ENCODE measurements around the gene EEFSEC. TPM values are rescaled to one million over a fixed set of nuclear protein-coding genes. Genes with fewer than 3 reads are reported as not detected.

EEFSEC gene
- total RNA-seq, 3 donors from 2014 or later = 9.7 to 10.9 (median 10.8) TPM

DNA sequence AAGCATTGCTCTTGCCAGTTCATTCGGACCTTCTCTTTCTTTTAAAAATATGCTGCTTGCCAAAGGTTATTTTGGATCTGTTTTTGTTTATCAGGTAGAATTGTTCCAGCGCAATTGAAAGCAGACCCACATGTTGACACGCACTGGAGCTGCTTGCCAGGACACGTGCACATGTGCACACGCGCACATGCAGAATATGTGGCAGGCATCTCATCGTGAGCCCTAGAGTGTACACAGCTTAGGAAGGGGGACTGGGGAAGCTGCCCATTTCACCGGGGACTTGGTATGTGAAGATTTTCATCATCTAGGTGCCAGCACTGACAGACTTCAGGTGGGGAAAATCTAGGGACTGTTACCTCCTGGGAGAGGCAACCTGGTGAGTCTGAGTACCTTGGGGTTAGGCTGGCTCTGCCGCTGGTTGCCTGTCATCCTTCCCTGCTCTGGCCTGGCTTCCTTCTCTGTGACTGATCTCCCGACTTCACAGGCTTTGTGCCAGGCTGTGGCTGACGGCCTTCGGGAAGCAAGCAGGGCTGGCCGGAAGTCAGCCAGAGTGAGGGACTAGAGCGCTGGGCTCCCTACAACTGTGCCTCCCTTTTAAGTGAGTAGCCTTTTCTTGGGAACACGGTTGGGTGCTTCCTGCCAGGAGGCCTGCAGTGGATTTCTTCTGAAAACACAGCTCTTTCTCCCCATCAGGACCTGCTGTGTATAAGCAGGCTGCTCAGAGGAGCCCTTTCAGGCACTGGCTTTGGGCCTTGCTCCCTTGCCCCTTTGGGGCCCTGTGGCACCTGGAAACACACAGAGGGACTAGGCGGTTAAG is 129.3 kb downstream of the EEFSEC start:
- no peaks in the 10 kb centered on the region for H3K4me1 ChIP-seq (ENCODE audit: low read depth)
- ATAC-seq (peak; percentile 8), DNase-seq (no peak)
- intact Hi-C loops (cut with DNase I, micrococcal nuclease) = no loop called here
- H3K36me3 ChIP-seq (ENCODE audit: low read depth) = no peaks in the 10 kb centered on the region
- H3K4me3 ChIP-seq = no peak overlapping the region
- H3K9me3 ChIP-seq = no peaks in the 10 kb centered on the region
- no peak for TF ChIP-seq CTCF (IDR thresholded peaks at IDR 0.05)

GRCh38 chr3:128283421-128283820 is 130.1 kb downstream of the EEFSEC start:
- no peak for TF ChIP-seq CTCF (IDR thresholded peaks at IDR 0.05)
- ATAC-seq (no peak), DNase-seq (no peak)
- intact Hi-C loops (cut with DNase I, micrococcal nuclease) = no loop called here
- H3K4me1 ChIP-seq (ENCODE audit: low read depth) = no peaks in the 10 kb centered on the region
- H3K36me3 ChIP-seq (ENCODE audit: low read depth) = no peaks in the 10 kb centered on the region
- H3K4me3 ChIP-seq = no peak overlapping the region
- H3K9me3 ChIP-seq = no peaks in the 10 kb centered on the region

- Histone ChIP-seq H3K9me3 (no peaks in the 10 kb centered on the region), H3K4me3 (no peak overlapping the region), H3K36me3 (ENCODE audit: low read depth) (no peaks in the 10 kb centered on the region), H3K4me1 (ENCODE audit: low read depth) (no peaks in the 10 kb centered on the region)
- intact Hi-C loops (cut with DNase I, micrococcal nuclease) = no loop called here
- DNase-seq (no peak), ATAC-seq (no peak)
- no peak for TF ChIP-seq CTCF (IDR thresholded peaks at IDR 0.05)
Observed at GRCh38 chr3:128285042-128285966, 132.0 kb downstream of the EEFSEC start.

- Histone ChIP-seq H3K4me3 (no peak overlapping the region), H3K36me3 (ENCODE audit: low read depth) (no peaks in the 10 kb centered on the region), H3K4me1 (ENCODE audit: low read depth) (no peaks in the 10 kb centered on the region), H3K9me3 (peaks cover 3% of the 10 kb centered on the region)
- no peak for TF ChIP-seq CTCF (IDR thresholded peaks at IDR 0.05)
- DNase-seq = no peak
- ATAC-seq = no peak
- intact Hi-C loops (cut with DNase I, micrococcal nuclease) = no loop called here
Observed at GRCh38 chr3:128285967-128286321, 132.7 kb downstream of the EEFSEC start.

DNA sequence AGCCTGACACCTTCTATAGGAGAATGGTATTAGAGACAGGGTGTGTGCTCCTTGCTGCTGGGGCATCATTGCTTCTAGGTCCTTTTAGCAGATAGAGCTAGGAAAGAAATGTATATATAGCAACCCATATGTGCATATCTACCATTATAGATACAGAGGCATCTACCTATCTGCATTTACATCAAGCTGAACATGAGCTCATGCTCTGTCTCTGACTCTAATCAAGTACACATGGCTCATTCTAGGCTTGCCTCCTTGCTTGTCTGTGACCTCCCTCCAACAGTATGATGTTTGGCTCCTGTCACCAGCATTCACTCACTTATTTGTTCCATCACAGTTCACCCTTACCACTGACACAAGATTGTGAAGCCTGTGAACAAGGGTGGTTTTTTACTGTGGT is 133.4 kb downstream of the EEFSEC start:
- H3K4me1 ChIP-seq (ENCODE audit: low read depth) = no peaks in the 10 kb centered on the region
- ATAC-seq = no peak
- no peak for TF ChIP-seq CTCF (IDR thresholded peaks at IDR 0.05)
- DNase-seq = no peak
- H3K36me3 ChIP-seq (ENCODE audit: low read depth) = no peaks in the 10 kb centered on the region
- intact Hi-C loops (cut with DNase I, micrococcal nuclease) = no loop called here
- peaks cover 3% of the 10 kb centered on the region for H3K9me3 ChIP-seq
- no peak overlapping the region for H3K4me3 ChIP-seq

Measured in mucosa of descending colon (tissue), 3 donors.